Keratinocyte (primary cell): ENCODE results near the gene POMT2. TPM values are rescaled to one million over a fixed set of nuclear protein-coding genes. Genes with fewer than 3 reads are reported as not detected.
"Not testable (repeated sequence)": the region's sequence is repeated elsewhere in the genome, so short reads cannot be mapped to it uniquely, and the experiment has no call there.

ENCODE experiments used
- DNase-seq: peaks from one replicate; pipeline ENCODE4 v3.0.0-alpha.2; 2011; ENCODE audit warnings: low read depth, missing footprints, low spot score
- FAIRE-seq: peaks from 2 replicates; lab custom pipeline; 2011; peaks lifted over from hg19 to GRCh38; lab: Jason Lieb, UNC
- H2AFZ ChIP-seq: 2 replicates; pipeline ENCODE4 v1.6.0; 2012; ENCODE audit warnings: low read length, control low read depth, inconsistent platforms; ENCODE audit not compliant: control insufficient read depth
- H3K27ac ChIP-seq: 2 replicates; pipeline ENCODE4 v1.5.1; 2011; ENCODE audit warnings: low read length; ENCODE audit not compliant: control insufficient read depth, insufficient read depth
- H3K27me3 ChIP-seq: 3 replicates; pipeline ENCODE4 v1.6.0; 2011; ENCODE audit warnings: low read length; ENCODE audit not compliant: control insufficient read depth, insufficient read depth; ENCODE audit errors: extremely low read depth
- H3K36me3 ChIP-seq, 2 experiments: 2 replicates in 1 of 2; 3 replicates in 1 of 2; pipeline ENCODE4 v1.5.1; 2011; ENCODE audit warnings: low read length in 2 of 2, mild to moderate bottlenecking in 1 of 2; ENCODE audit not compliant: control insufficient read depth in 2 of 2, insufficient read depth in 2 of 2; ENCODE audit errors: extremely low read depth in 1 of 2
- H3K4me1 ChIP-seq: 3 replicates; pipeline ENCODE4 v1.5.1; 2011; ENCODE audit warnings: low read length; ENCODE audit not compliant: control insufficient read depth, insufficient read depth; ENCODE audit errors: extremely low read depth
- H3K4me2 ChIP-seq: 3 replicates; pipeline ENCODE4 v1.6.0; 2011; ENCODE audit warnings: low read depth, low read length; ENCODE audit not compliant: control insufficient read depth, insufficient read depth; ENCODE audit errors: extremely low read depth
- H3K4me3 ChIP-seq, 3 experiments: fragments of 200-600 bp in 1 of 3; sonication (generic) in 1 of 3; 2 replicates in 2 of 3; 3 replicates in 1 of 3; pipeline ENCODE4 v1.5.1; 2011 to 2016; ENCODE audit warnings: low read length in 3 of 3, mild to moderate bottlenecking in 3 of 3, control low read depth in 2 of 3, inconsistent platforms in 1 of 3, low read depth in 1 of 3, mixed read lengths in 1 of 3, mixed run types in 1 of 3, moderate library complexity in 1 of 3; ENCODE audit not compliant: control insufficient read depth in 2 of 3, insufficient read depth in 2 of 3; ENCODE audit errors: extremely low read depth in 1 of 3
- H3K79me2 ChIP-seq: 2 replicates; pipeline ENCODE4 v1.6.0; 2012; ENCODE audit warnings: low read length; ENCODE audit not compliant: control insufficient read depth, insufficient read depth
- H3K9ac ChIP-seq: 3 replicates; pipeline ENCODE4 v1.6.0; 2011; ENCODE audit warnings: low read length; ENCODE audit not compliant: control insufficient read depth, insufficient read depth; ENCODE audit errors: extremely low read depth
- H3K9me1 ChIP-seq: 3 replicates; pipeline ENCODE4 v1.6.0; 2011; ENCODE audit warnings: low read length; ENCODE audit not compliant: control insufficient read depth, insufficient read depth; ENCODE audit errors: extremely low read depth
- H3K9me3 ChIP-seq: 2 replicates; pipeline ENCODE4 v1.5.1; 2012; ENCODE audit warnings: low read depth, low read length; ENCODE audit not compliant: control insufficient read depth
- H4K20me1 ChIP-seq: 3 replicates; pipeline ENCODE4 v1.6.0; 2011; ENCODE audit warnings: low read length; ENCODE audit not compliant: control insufficient read depth, insufficient read depth; ENCODE audit errors: extremely low read depth
- CTCF ChIP-seq, 3 experiments: IDR thresholded peaks in 1 of 3; conservative IDR thresholded peaks in 1 of 3; optimal IDR thresholded peaks in 1 of 3; 2 replicates in 2 of 3; 3 replicates in 1 of 3; pipeline versions ENCODE3 to v1.5.1; 2011; ENCODE audit warnings: low read length in 3 of 3, mild to moderate bottlenecking in 3 of 3, moderate library complexity in 2 of 3, control low read depth in 1 of 3, inconsistent platforms in 1 of 3; ENCODE audit not compliant: insufficient read depth in 2 of 3; ENCODE audit errors: extremely low read depth in 1 of 3
- EZH2 ChIP-seq: IDR thresholded peaks from one replicate; pipeline ENCODE4 v1.6.1; 2012; ENCODE audit warnings: inconsistent platforms, mild to moderate bottlenecking, low read length, moderate library complexity
- dilution Hi-C: fragments of 300-500 bp; cut with MboI; formaldehyde crosslinking; loops from one replicate; pipeline ENCODE4 v1.7.0; 2020; ENCODE audit warnings: low sequenced_read_pairs; ENCODE audit not compliant: extremely low pct_ligation_motif_present
- polyA plus RNA-seq, 5 experiments: library from polyadenylated mRNA; depleted of rRNA in 3 of 5; stranded (reverse) in 3 of 5; stranded (forward) in 1 of 5; unstranded in 1 of 5; fragments of >200 nt; gene quantifications; 1 replicate in 1 of 5; 2 replicates in 3 of 5; 3 replicates in 1 of 5; pipeline versions ENCODE4 v1.2.1 to v1.2.3, GENCODE V29; 2011 to 2012; ENCODE audit warnings: missing spikeins in 2 of 5, low read depth in 1 of 5, low replicate concordance in 1 of 5

Gene POMT2
- polyA plus RNA-seq, 1 donor (not counting 4 experiments of a cell fraction or from before 2014, with no cell fraction given): 21.1 TPM

- dilution Hi-C loops: no loop called here
- H3K27ac ChIP-seq: no peak overlapping the region
- peaks cover 2 to 18% of the 10 kb centered on the region in 2 experiments for H3K36me3 ChIP-seq
- no peak overlapping the region for H3K9ac ChIP-seq
- TF ChIP-seq EZH2 (no peak), CTCF (optimal IDR thresholded peaks at IDR 0.05 in 1 of 3, IDR thresholded peaks at IDR 0.05 in 1 of 3, conservative IDR thresholded peaks at IDR 0.05 in 1 of 3; ENCODE audit: extremely low read depth in 1 of 3, insufficient read depth in 2 of 3, low read length in 3 of 3) (no peak)
- H3K79me2 ChIP-seq: no peaks in the 10 kb centered on the region
- H3K4me2 ChIP-seq: no peak overlapping the region
- no peaks in the 10 kb centered on the region for H3K9me1 ChIP-seq
- no peaks in the 10 kb centered on the region for H3K9me3 ChIP-seq
- H4K20me1 ChIP-seq: no peaks in the 10 kb centered on the region
- DNase-seq (no peak), FAIRE-seq (no peak)
- no peak overlapping the region for H2AFZ ChIP-seq
- no peaks in the 10 kb centered on the region for H3K27me3 ChIP-seq
- H3K4me3 ChIP-seq: no peak overlapping the region
- no peaks in the 10 kb centered on the region for H3K4me1 ChIP-seq
Measured at GRCh38 chr14:77338302-77338701, 17.6 kb upstream of the POMT2 start.

DNA sequence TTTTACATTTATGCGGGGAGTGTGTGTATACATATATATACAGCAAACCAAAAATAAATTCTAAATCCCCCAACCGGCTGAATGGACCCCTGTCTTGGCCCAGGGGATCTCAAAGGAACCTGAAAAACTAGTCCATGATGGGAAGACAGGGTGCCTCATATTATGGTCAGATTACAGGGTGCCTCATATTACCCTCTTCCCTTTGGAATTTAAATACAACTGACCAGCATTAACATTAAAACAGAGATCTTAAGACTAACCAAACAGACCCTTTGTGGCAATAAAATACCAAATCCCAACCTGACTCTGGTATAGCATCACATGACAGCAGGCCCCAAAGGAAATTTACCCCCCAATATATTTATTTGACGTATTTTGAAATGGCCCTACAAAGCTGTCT, 17.2 kb upstream of the POMT2 start:
- Histone ChIP-seq H2AFZ (no peak overlapping the region), H3K4me2 (no peak overlapping the region), H4K20me1 (no peaks in the 10 kb centered on the region), H3K4me1 (no peaks in the 10 kb centered on the region), H3K9me3 (no peaks in the 10 kb centered on the region), H3K27me3 (no peaks in the 10 kb centered on the region), H3K79me2 (no peaks in the 10 kb centered on the region), H3K9ac (no peak overlapping the region), H3K36me3 (peaks cover 2 to 15% of the 10 kb centered on the region in 2 experiments), H3K27ac (no peak overlapping the region), H3K4me3 (no peak overlapping the region), H3K9me1 (no peaks in the 10 kb centered on the region)
- FAIRE-seq: no peak
- dilution Hi-C loops: no loop called here
- no peak for DNase-seq
- TF ChIP-seq EZH2 (no peak), CTCF (optimal IDR thresholded peaks at IDR 0.05 in 1 of 3, IDR thresholded peaks at IDR 0.05 in 1 of 3, conservative IDR thresholded peaks at IDR 0.05 in 1 of 3; ENCODE audit: extremely low read depth in 1 of 3, insufficient read depth in 2 of 3, low read length in 3 of 3) (no peak)

DNA sequence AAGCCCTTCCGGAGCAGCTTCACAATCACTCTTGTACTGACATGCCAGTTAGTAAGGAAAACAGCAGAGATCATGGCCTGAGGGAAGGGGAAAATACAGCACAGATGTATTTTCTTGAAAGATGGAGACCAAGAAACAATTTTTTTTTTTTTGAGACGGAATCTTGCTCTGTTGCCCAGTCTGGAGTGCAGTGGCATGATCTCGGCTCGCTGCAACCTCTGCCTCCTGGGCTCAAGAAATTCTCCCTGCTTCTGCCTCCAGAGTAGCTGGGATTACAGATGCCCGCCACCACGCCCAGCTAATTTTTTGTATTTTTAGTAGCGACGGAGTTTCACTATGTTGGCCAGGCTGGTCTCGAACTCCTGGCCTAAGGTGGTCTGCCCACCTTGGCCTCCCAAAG, 16.6 kb upstream of the POMT2 start:
- H3K4me2 ChIP-seq, H3K79me2 ChIP-seq, dilution Hi-C loops, H3K4me1 ChIP-seq, H3K4me3 ChIP-seq, H3K27ac ChIP-seq, H3K9ac ChIP-seq, DNase-seq, H3K9me1 ChIP-seq, FAIRE-seq, H3K27me3 ChIP-seq, H2AFZ ChIP-seq, H4K20me1 ChIP-seq, H3K9me3 ChIP-seq: not testable (repeated sequence)
- peaks cover 2 to 15% of the 10 kb centered on the region in 2 experiments for H3K36me3 ChIP-seq
